Gastrocnemius medialis (tissue), 4 donors: ENCODE results near the gene CYP4F11. TPM values are rescaled to one million over a fixed set of nuclear protein-coding genes. Genes with fewer than 3 reads are reported as not detected.

ENCODE experiments used
- ATAC-seq, 2 donors: fragments of 150-250 bp; one replicate each; pipeline ENCODE4 v1.9.1; 2016
- DNase-seq, 2 donors: peaks; one replicate each; pipeline ENCODE4 v3.0.0-alpha.2; 2019
- H3K27ac ChIP-seq, 4 donors: fragments of 200-600 bp; sonication (generic); 1 replicate in 1 of 4; 2 replicates in 3 of 4; pipeline ENCODE4 v1.5.1; 2016 to 2018; ENCODE audit warnings: mild to moderate bottlenecking in 2 of 4, moderate library complexity in 1 of 4
- H3K27me3 ChIP-seq, 3 donors: fragments of 200-600 bp; sonication (generic) in 2 of 3; 1 replicate in 1 of 3; 2 replicates in 2 of 3; pipeline versions ENCODE4 v1.5.1 to v1.6.0; 2016 to 2019; ENCODE audit warnings: mild to moderate bottlenecking in 1 of 3, moderate library complexity in 1 of 3
- H3K36me3 ChIP-seq, 2 donors: fragments of 200-600 bp; sonication (generic) in 1 of 2; one replicate each; pipeline ENCODE4 v1.5.1; 2017 to 2018
- H3K4me1 ChIP-seq, 2 donors: fragments of 200-600 bp; sonication (generic) in 1 of 2; one replicate each; pipeline ENCODE4 v1.5.1; 2016 to 2017; ENCODE audit warnings: mild to moderate bottlenecking in 2 of 2
- H3K4me3 ChIP-seq, 4 donors: fragments of 200-600 bp; sonication (generic) in 3 of 4; 1 replicate in 1 of 4; 2 replicates in 3 of 4; pipeline ENCODE4 v1.5.1; 2016 to 2019; ENCODE audit warnings: mild to moderate bottlenecking in 2 of 4
- H3K9me3 ChIP-seq, 3 donors: fragments of 200-600 bp; sonication (generic) in 2 of 3; 1 replicate in 1 of 3; 2 replicates in 2 of 3; pipeline ENCODE4 v1.5.1; 2016 to 2019
- POLR2A ChIP-seq, 2 donors: fragments of 450-650 bp; IDR thresholded peaks; one replicate each; pipeline ENCODE4 v1.6.1; 2017; ENCODE audit warnings: antibody characterized with exemption in 2 of 2, mild to moderate bottlenecking in 2 of 2, moderate library complexity in 2 of 2
- in situ Hi-C, 4 donors: fragments of 200-750 bp; cut with MboI; loops; one replicate each; pipeline versions ENCODE4 v1.15.0 to v1.8.0; 2017; ENCODE audit warnings: low sequenced_read_pairs in 4 of 4
- intact Hi-C: fragments of 100-400 bp; cut with DNase I; formaldehyde crosslinking; loops from one replicate; pipeline ENCODE4 v1.15.1; 2023; ENCODE audit warnings: low total_unique reads
- total RNA-seq, 4 donors: library from RNA; depleted of rRNA; stranded (reverse); fragments of >200 nt; gene quantifications; one replicate each; pipeline versions ENCODE4 v1.1.0 to v1.2.3, GENCODE V29; 2016
- TF ChIP-seq, protein P1 (sequence below), 5 experiments: fragments of 450-650 bp in 3 of 5; fragments of 200-600 bp in 2 of 5; sonication (generic) in 2 of 5; IDR thresholded peaks in 4 of 5; conservative IDR thresholded peaks in 1 of 5; 1 replicate in 4 of 5; 2 replicates in 1 of 5; pipeline ENCODE4 v1.5.1; 2016 to 2019; ENCODE audit warnings: antibody characterized with exemption in 5 of 5, mild to moderate bottlenecking in 3 of 5, moderate library complexity in 3 of 5

CYP4F11 gene
- total RNA-seq, 4 donors from 2014 or later: 0.10 to 0.86 (median 0.32) TPM

DNA sequence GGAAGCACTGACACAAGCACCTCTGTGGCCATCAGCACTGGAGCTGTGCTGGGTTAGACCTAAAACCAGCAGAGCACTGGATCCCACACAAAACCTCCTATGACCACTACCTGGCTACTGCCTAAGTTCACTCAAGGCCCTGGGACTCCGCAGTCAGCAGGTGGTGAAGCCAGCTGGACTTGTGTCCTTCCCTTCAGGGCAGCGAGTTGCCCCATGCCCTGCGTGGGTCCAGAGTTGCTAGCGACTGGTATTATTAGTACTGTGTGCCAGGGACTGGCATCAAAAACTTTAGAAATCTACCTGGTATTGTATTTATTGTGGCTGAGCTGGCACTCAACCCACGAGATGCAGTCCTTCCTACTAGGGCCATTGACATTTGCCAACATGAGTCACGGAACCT lies 20.5 kb upstream of the CYP4F11 start:
- in situ Hi-C loops: no loop called here
- H3K27me3 ChIP-seq: peaks cover 0 to 9% (median 6%) of the 10 kb centered on the region in 3 donors
- no peak overlapping the region for H3K27ac ChIP-seq
- ATAC-seq: no peak
- no peaks in the 10 kb centered on the region for H3K36me3 ChIP-seq
- intact Hi-C loops: no loop called here
- no peak for DNase-seq
- H3K4me3 ChIP-seq: no peak overlapping the region
- H3K4me1 ChIP-seq: no peaks in the 10 kb centered on the region
- TF ChIP-seq, protein P1, sequence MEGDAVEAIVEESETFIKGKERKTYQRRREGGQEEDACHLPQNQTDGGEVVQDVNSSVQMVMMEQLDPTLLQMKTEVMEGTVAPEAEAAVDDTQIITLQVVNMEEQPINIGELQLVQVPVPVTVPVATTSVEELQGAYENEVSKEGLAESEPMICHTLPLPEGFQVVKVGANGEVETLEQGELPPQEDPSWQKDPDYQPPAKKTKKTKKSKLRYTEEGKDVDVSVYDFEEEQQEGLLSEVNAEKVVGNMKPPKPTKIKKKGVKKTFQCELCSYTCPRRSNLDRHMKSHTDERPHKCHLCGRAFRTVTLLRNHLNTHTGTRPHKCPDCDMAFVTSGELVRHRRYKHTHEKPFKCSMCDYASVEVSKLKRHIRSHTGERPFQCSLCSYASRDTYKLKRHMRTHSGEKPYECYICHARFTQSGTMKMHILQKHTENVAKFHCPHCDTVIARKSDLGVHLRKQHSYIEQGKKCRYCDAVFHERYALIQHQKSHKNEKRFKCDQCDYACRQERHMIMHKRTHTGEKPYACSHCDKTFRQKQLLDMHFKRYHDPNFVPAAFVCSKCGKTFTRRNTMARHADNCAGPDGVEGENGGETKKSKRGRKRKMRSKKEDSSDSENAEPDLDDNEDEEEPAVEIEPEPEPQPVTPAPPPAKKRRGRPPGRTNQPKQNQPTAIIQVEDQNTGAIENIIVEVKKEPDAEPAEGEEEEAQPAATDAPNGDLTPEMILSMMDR (IDR thresholded peaks at IDR 0.05 in 4 of 5, conservative IDR thresholded peaks at IDR 0.05 in 1 of 5): no peak
- TF ChIP-seq POLR2A (IDR thresholded peaks at IDR 0.05): no peak
- no peaks in the 10 kb centered on the region for H3K9me3 ChIP-seq

DNA sequence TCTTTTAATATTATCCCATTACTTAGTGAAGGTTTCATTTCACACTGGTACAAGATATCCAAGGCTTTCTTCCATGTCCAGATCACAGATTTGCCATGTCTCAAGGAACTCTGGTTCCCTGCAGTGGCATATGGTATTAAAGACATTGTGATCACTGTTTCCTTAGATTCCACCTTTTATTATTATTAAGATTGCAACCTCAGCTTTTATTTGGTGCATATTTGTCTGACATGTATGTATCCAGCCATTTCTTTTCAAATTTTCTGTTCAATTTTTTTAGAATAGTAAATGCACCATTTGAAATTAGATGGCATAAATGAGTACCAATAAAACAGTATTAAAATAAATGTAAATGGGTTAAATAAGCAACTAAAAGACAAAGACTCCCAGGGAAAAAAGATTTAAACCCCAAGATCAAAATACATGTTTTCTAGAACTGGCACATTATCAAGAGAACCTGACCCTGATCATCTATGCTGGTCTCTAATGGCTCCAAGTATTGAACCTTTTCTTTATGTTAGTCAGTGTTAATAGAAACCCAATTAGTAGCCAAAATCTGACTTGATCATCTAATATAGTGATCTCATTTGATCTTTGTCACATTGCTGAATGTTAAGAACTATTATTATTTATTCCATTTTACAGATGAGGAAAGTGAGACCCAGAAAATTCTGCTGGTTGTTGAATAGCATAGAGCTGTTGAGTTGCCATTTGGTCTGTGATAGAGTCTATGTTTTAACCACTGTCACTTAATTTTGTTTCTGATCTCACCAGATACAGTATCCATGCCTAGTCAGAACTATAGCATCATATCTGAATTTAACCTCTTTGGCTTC lies 14.1 kb upstream of the CYP4F11 start, which contains the start of gene OR10H4:
Gene OR10H4 (plus strand): TSS at position 786 of the 836 bp plus-strand sequence. CDS start 0 bp downstream, at position 786.
- no peak for DNase-seq
- no peak for ATAC-seq
- TF ChIP-seq, protein P1 (IDR thresholded peaks at IDR 0.05 in 4 of 5, conservative IDR thresholded peaks at IDR 0.05 in 1 of 5): no peak
- TF ChIP-seq POLR2A (IDR thresholded peaks at IDR 0.05): no peak
- no peak within 1 kb of the TSS for H3K27ac ChIP-seq
- H3K9me3 ChIP-seq: peaks cover 0 to 10% (median 0%) of the 10 kb centered on the region in 3 donors
- H3K36me3 ChIP-seq: no peaks in the 10 kb centered on the region
- in situ Hi-C loops (no loop called here), intact Hi-C loops (no loop called here)
- H3K4me3 ChIP-seq: no peak within 1 kb of the TSS
- no peaks in the 10 kb centered on the region for H3K4me1 ChIP-seq
- H3K27me3 ChIP-seq: no peaks in the 10 kb centered on the region

DNA sequence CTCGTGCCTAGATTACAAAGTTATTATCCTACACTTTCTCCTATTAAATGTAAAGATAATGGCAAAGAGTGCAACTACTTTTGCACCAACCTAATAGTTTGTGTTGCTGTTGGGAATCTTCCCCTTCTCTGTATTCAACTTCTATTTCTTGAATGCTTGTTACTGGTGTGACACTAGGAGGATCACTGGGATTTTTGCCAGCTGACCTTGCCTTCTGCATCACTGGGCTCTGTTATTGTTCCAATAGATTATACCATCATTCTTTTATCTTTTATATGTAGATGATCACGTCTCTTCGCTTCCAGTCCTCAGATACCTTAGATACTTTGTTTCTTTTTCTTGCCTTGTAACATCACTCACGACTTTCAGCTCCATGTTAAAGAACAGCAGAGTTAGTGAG lies 11.0 kb upstream of the CYP4F11 start:
- ATAC-seq (no peak), DNase-seq (no peak)
- Histone ChIP-seq H3K4me1 (no peaks in the 10 kb centered on the region), H3K27ac (no peak overlapping the region), H3K4me3 (no peak overlapping the region), H3K36me3 (no peaks in the 10 kb centered on the region), H3K27me3 (peaks cover 0 to 5% (median 0%) of the 10 kb centered on the region in 3 donors), H3K9me3 (peaks cover 0 to 10% (median 0%) of the 10 kb centered on the region in 3 donors)
- intact Hi-C loops (no loop called here), in situ Hi-C loops (no loop called here)
- TF ChIP-seq POLR2A (IDR thresholded peaks at IDR 0.05): no peak
- TF ChIP-seq, protein P1 (IDR thresholded peaks at IDR 0.05 in 4 of 5, conservative IDR thresholded peaks at IDR 0.05 in 1 of 5): no peak

DNA sequence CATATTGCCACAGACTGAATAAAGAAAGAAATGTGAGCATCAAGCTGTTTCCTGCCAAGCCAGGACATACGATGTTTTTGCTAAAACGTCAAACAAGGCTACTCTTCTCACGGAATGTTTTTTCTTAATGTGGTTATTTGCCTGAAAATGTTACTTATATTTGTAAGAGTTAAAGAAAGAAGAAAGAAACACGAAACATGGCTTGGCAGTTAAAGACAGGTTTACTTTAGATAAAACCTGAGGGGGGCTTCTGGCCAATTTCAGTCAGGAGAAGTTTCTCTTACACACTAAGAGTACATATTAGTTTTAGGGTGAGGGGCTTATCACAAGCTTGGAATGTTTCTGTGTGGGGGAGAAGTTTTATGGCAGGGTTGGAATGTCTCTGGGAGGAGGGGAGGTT lies 10.1 kb upstream of the CYP4F11 start:
- no peaks in the 10 kb centered on the region for H3K4me1 ChIP-seq
- intact Hi-C loops (no loop called here), in situ Hi-C loops (no loop called here)
- H3K27ac ChIP-seq: no peak overlapping the region
- DNase-seq: no peak
- no peak for TF ChIP-seq POLR2A (IDR thresholded peaks at IDR 0.05)
- TF ChIP-seq, protein P1 (IDR thresholded peaks at IDR 0.05 in 4 of 5, conservative IDR thresholded peaks at IDR 0.05 in 1 of 5): no peak
- H3K9me3 ChIP-seq: peaks cover 0 to 9% (median 0%) of the 10 kb centered on the region in 3 donors
- ATAC-seq: no peak
- no peak overlapping the region for H3K4me3 ChIP-seq
- H3K36me3 ChIP-seq: no peaks in the 10 kb centered on the region
- H3K27me3 ChIP-seq: peaks cover 0 to 5% (median 0%) of the 10 kb centered on the region in 3 donors
